Measurements from ENCODE around the gene R3HDM1.
"Not testable (repeated sequence)": the region's sequence is repeated elsewhere in the genome, so short reads cannot be mapped to it uniquely, and the experiment has no call there.

R3HDM1 gene

GRCh38 chr2:135641156-135642068 is 110.1 kb downstream of the R3HDM1 start:
- DNase-seq (ENCODE audit: low read depth), result no peak

- DNase-seq (ENCODE audit: low read depth), result no peak
Observed at GRCh38 chr2:135647836-135648579, 116.7 kb downstream of the R3HDM1 start.

- DNase-seq (ENCODE audit: low read depth), result no peak
Observed at GRCh38 chr2:135650721-135651120, 119.4 kb downstream of the R3HDM1 start.

GRCh38 chr2:135651717-135652116 is 120.4 kb downstream of the R3HDM1 start:
- no peak for DNase-seq (ENCODE audit: low read depth)

- DNase-seq (ENCODE audit: low read depth), result not testable (repeated sequence)
Observed at GRCh38 chr2:135654239-135654638, 123.0 kb downstream of the R3HDM1 start.

GRCh38 chr2:135657806-135658582 is 126.7 kb downstream of the R3HDM1 start:
- peak; percentile 36 for DNase-seq (ENCODE audit: low read depth)

- DNase-seq (ENCODE audit: low read depth), result no peak
Observed at GRCh38 chr2:135662088-135662487, 130.8 kb downstream of the R3HDM1 start.

- DNase-seq (ENCODE audit: low read depth), result no peak
Observed at GRCh38 chr2:135663148-135663700, 131.9 kb downstream of the R3HDM1 start.

GRCh38 chr2:135664623-135665068 is 133.4 kb downstream of the R3HDM1 start:
- DNase-seq (ENCODE audit: low read depth), result no peak

GRCh38 chr2:135667045-135667444 is 135.8 kb downstream of the R3HDM1 start:
- DNase-seq (ENCODE audit: low read depth), result no peak

GRCh38 chr2:135674453-135674852 is 143.2 kb downstream of the R3HDM1 start:
- no peak for DNase-seq (ENCODE audit: low read depth)

GRCh38 chr2:135676031-135676430 is 144.7 kb downstream of the R3HDM1 start:
- no peak for DNase-seq (ENCODE audit: low read depth)

GRCh38 chr2:135679125-135679524 is 147.8 kb downstream of the R3HDM1 start:
- DNase-seq (ENCODE audit: low read depth), result no peak

- DNase-seq (ENCODE audit: low read depth), result no peak
Observed at GRCh38 chr2:135685361-135685760, 154.1 kb downstream of the R3HDM1 start.

GRCh38 chr2:135688978-135689377 is 157.7 kb downstream of the R3HDM1 start:
- DNase-seq (ENCODE audit: low read depth), result no peak

- no peak for DNase-seq (ENCODE audit: low read depth)
Observed at GRCh38 chr2:135689679-135690078, 158.4 kb downstream of the R3HDM1 start.

- DNase-seq (ENCODE audit: low read depth), result no peak
Observed at GRCh38 chr2:135694711-135695110, 163.4 kb downstream of the R3HDM1 start.

GRCh38 chr2:135698838-135699237 is 167.6 kb downstream of the R3HDM1 start:
- DNase-seq (ENCODE audit: low read depth), result no peak

- no peak for DNase-seq (ENCODE audit: low read depth)
Observed at GRCh38 chr2:135701442-135701841, 170.2 kb downstream of the R3HDM1 start.

GRCh38 chr2:135703300-135703699 is 172.0 kb downstream of the R3HDM1 start:
- DNase-seq (ENCODE audit: low read depth), result no peak

- DNase-seq (ENCODE audit: low read depth), result not testable (repeated sequence)
Observed at GRCh38 chr2:135704075-135704474, 172.8 kb downstream of the R3HDM1 start.

- DNase-seq (ENCODE audit: low read depth), result no peak
Observed at GRCh38 chr2:135708159-135708558, 176.9 kb downstream of the R3HDM1 start.
